ENCODE data around the gene PGBD1. TPM values are rescaled to one million over a fixed set of nuclear protein-coding genes. Genes with fewer than 3 reads are reported as not detected.

Gene PGBD1
- total and polyA plus RNA-seq, 10 of the 15 experiments (the other 5 are each of a cell fraction or from before 2014, with no cell fraction given) = 1.9 to 4.9 (median 3.8) TPM

- DNase-seq (ENCODE audit: low read depth, low spot score) = peak; percentile 46
- no peaks in the 10 kb centered on the region for H3K27me3 ChIP-seq (replicated peaks in 1 of 2; ENCODE audit: control insufficient read depth in 2 of 2, insufficient read depth in 2 of 2, low read length in 1 of 2)
- BruUV-seq (replicated peaks) = TSS peak; percentile 92
- peak within 1 kb of the TSS; percentile 93 for H3K4me3 ChIP-seq
- peak within 1 kb of the TSS; percentile 95 for H2AFZ ChIP-seq (ENCODE audit: control insufficient read depth, low read depth, low read length)
- H3K27ac ChIP-seq (ENCODE audit: control insufficient read depth, insufficient read depth) = peak within 1 kb of the TSS; percentile 61
- intact Hi-C loops (cut with micrococcal nuclease; ENCODE audit: unreplicated experiment) (loop anchor here (1.0 to 10.0 kb wide), 5 partner anchors 68 to 1185 kb away; partner anchors contain the start of genes PGBD1, ZKSCAN4 and ZSCAN9), in situ Hi-C loops (cut with MboI) (loop anchor here (25.0 kb wide), 2 partner anchors 1188 to 1688 kb away; partner anchors contain the start of gene ZNF322)
- ChIA-PET RAD21 (ENCODE audit: unreplicated experiment) (interaction anchor here (0.6 to 1.6 kb wide), 6 partner anchors 13 to 209 kb away, joined by 3 to 6 read pairs (median 4); partner anchors contain the start of genes PGBD1, ZKSCAN8 and ZSCAN26), POLR2A (interaction anchor here (1.2 to 1.7 kb wide), 2 partner anchors 14 to 209 kb away, joined by 4 to 8 read pairs; partner anchors contain the start of genes ZKSCAN8 and ZSCAN31), SMC1A (ENCODE audit: uncharacterized antibody, unreplicated experiment) (interaction anchor here (0.5 to 3.9 kb wide), 8 partner anchors 13 to 1184 kb away, joined by 3 to 19 read pairs (median 3); partner anchors contain the start of genes PGBD1 and ZSCAN26), CTCF (interaction anchor here (0.9 kb wide), 1 partner anchor 33 kb away, joined by 8 read pairs; no protein-coding TSS in a partner anchor)
- H4K20me1 ChIP-seq (ENCODE audit: control insufficient read depth, insufficient read depth) = no peaks in the 10 kb centered on the region
- peak; percentile 100 for ATAC-seq
- H3K9me3 ChIP-seq (replicated peaks; ENCODE audit: control insufficient read depth, insufficient read depth, low read length) = no peaks in the 10 kb centered on the region; the same call in 2 of the 3 replicates
- no peaks in the 10 kb centered on the region for H3K36me3 ChIP-seq (ENCODE audit: control insufficient read depth in 2 of 2, insufficient read depth in 2 of 2, low read length in 1 of 2)
- H3K79me2 ChIP-seq (ENCODE audit: control insufficient read depth, insufficient read depth, low read length) = peaks cover 15% of the 10 kb centered on the region
- under 1% methylated on average over 30 of the region's 30 CpGs for WGBS (ENCODE audit: insufficient coverage, insufficient replicate concordance, low lambda C conversion rate, missing lambda C conversion rate)
- H3K9ac ChIP-seq (ENCODE audit: control insufficient read depth, insufficient read depth, low read length) = peak within 1 kb of the TSS; percentile 60
- H3K4me1 ChIP-seq (ENCODE audit: control insufficient read depth, insufficient read depth, low read length) = no peaks in the 10 kb centered on the region
- no peak for FAIRE-seq
- peak within 1 kb of the TSS; percentile 90 for H3K4me2 ChIP-seq (ENCODE audit: control insufficient read depth, insufficient read depth)
- TF ChIP-seq RAD21 (IDR thresholded peaks at IDR 0.05; ENCODE audit: insufficient read depth, low read depth, low read length) (peak; percentile 33; the same call in 1 of the 2 replicates), POLR2AphosphoS5 (IDR thresholded peaks at IDR 0.05; ENCODE audit: low read length) (peak; percentile 87), ZNF274 (IDR thresholded peaks at IDR 0.05; ENCODE audit: insufficient read depth, insufficient read length) (no peak), IRF4 (IDR thresholded peaks at IDR 0.05; ENCODE audit: low read depth, low read length) (peak; percentile 37; the same call in 1 of the 2 replicates), YBX1 (IDR thresholded peaks at IDR 0.05) (no peak), EGR1 (IDR thresholded peaks at IDR 0.05; ENCODE audit: borderline replicate concordance in 1 of 2, low read depth in 2 of 2, low read length in 2 of 2) (peak in 1 of 2 experiments; percentile 28; a peak in 1 of 3 replicates), GABPA (IDR thresholded peaks at IDR 0.05; ENCODE audit: low read depth) (peak; percentile 89), MXI1 (IDR thresholded peaks at IDR 0.05; ENCODE audit: low read depth, low read length) (peak; percentile 29; the same call in 1 of the 2 replicates), CBFB (IDR thresholded peaks at IDR 0.05; ENCODE audit: low read depth) (peak; percentile 97), PBX3 (IDR thresholded peaks at IDR 0.05; ENCODE audit: insufficient replicate concordance, low read depth, low read length) (no peak), PAX5 (IDR thresholded peaks at IDR 0.05; ENCODE audit: borderline replicate concordance, low read depth, low read length) (no peak)
- TF ChIP-seq, protein P1, sequence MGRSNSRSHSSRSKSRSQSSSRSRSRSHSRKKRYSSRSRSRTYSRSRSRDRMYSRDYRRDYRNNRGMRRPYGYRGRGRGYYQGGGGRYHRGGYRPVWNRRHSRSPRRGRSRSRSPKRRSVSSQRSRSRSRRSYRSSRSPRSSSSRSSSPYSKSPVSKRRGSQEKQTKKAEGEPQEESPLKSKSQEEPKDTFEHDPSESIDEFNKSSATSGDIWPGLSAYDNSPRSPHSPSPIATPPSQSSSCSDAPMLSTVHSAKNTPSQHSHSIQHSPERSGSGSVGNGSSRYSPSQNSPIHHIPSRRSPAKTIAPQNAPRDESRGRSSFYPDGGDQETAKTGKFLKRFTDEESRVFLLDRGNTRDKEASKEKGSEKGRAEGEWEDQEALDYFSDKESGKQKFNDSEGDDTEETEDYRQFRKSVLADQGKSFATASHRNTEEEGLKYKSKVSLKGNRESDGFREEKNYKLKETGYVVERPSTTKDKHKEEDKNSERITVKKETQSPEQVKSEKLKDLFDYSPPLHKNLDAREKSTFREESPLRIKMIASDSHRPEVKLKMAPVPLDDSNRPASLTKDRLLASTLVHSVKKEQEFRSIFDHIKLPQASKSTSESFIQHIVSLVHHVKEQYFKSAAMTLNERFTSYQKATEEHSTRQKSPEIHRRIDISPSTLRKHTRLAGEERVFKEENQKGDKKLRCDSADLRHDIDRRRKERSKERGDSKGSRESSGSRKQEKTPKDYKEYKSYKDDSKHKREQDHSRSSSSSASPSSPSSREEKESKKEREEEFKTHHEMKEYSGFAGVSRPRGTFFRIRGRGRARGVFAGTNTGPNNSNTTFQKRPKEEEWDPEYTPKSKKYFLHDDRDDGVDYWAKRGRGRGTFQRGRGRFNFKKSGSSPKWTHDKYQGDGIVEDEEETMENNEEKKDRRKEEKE (IDR thresholded peaks at IDR 0.05) = no peak
- TF ChIP-seq, protein P2, sequence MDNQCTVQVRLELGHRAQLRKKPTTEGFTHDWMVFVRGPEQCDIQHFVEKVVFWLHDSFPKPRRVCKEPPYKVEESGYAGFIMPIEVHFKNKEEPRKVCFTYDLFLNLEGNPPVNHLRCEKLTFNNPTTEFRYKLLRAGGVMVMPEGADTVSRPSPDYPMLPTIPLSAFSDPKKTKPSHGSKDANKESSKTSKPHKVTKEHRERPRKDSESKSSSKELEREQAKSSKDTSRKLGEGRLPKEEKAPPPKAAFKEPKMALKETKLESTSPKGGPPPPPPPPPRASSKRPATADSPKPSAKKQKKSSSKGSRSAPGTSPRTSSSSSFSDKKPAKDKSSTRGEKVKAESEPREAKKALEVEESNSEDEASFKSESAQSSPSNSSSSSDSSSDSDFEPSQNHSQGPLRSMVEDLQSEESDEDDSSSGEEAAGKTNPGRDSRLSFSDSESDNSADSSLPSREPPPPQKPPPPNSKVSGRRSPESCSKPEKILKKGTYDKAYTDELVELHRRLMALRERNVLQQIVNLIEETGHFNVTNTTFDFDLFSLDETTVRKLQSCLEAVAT (IDR thresholded peaks at IDR 0.05) = peak; percentile 90
Measured at GRCh38 chr6:28349892-28350737, 68.7 kb downstream of the PGBD1 start, which contains the start of gene ZKSCAN3. Gene ZKSCAN3 (plus strand): TSS chr6:28349947. CDS start chr6:28359587, 9,640 bp downstream.
